Fibroblast of upper back skin (primary cell): ENCODE data around the gene WDR81.

Experiments
- DNase-seq: peaks from one replicate; pipeline ENCODE4 v3.0.0-alpha.2; 2013

Gene WDR81

DNA sequence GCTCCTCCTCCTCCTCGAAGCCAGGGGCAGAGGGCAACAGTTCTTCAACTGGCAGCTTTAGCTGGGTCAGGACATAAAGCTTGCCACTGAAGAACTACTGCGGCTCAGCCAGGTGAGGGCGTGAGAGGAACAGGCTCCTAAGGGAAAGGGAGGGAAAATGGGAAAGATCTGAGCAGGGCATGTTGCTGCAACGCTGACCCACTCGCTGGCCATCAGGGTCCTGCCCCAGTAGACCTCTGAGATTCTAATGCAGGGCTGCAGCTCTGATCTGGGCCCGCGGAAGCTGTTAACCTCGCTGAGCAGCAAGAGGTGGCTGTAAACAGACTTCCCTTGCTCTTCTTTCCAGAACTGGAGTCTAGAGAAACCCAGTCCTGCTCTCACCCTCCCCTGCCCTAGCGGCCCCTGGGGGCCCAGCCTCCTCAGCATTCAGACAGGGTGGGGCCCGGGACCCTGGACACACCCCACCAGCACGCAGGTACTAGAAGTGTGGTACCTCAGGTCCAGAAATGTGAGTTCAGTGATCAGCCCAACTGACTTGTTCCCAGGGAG lies 10.6 kb upstream of the WDR81 start:
- DNase-seq: peak; percentile 45

- peak; percentile 99 for DNase-seq
Measured at GRCh38 chr17:1714427-1714979, 10.0 kb upstream of the WDR81 start.

- DNase-seq: peak; percentile 93
Measured at GRCh38 chr17:1714980-1715802, 9.3 kb upstream of the WDR81 start.

DNA sequence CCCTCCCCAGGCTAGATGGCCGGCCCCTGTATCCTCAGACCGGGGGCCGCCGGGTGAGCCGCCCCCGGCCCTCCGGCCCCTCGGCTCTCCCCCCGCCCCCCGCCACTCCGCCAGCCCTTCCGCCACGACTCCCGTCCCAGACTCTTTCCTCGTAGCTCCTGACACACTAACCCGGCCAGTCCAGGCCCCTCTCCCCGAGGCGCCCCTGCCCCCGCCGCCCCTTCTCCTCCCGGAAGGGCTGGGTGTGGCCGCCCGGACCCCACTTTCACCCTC lies 8.8 kb upstream of the WDR81 start:
- DNase-seq: no peak

DNA sequence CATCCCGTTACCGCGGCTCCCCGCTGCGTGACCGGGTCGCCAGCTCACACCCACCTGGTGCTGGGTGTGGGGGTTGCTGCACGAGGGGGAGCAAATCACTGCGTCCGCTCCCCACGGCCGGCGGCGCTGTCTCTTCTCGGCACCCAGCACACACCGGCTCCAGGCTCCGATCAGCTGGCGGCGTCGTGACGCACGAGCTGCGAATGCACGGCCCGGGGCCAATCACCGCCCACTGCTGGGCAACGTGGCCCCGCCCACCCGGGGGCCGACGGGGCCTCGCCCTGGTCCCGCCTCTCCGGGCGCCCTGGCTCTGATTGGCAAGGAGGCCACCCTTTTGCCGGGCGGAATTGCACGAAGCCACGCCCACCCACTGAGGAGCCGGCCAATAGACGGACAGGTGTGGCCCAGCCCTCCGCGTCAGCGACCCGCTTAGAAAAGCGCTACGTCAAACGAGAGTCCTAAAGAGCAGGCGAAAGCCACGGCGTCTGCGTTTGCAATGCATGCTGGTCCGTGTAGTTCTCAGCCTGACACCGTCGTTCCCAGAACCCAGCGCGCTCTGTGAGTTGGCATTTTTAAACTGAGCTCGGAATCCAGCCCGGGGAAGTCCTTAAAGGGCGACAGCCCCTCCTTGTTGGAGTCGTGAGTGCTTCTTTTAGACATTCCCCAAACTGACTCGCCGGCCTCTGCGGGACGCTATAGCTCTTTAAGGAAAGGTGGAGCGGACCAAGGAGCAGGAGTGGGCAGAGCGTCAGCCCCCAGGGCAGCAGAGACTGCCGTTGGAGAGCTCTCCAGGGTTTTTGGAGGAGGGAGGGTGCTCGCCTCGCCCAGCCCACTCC lies 8.2 kb upstream of the WDR81 start:
- peak; percentile 100 for DNase-seq

GRCh38 chr17:1716912-1717695 lies 7.4 kb upstream of the WDR81 start:
- DNase-seq: peak; percentile 99

DNA sequence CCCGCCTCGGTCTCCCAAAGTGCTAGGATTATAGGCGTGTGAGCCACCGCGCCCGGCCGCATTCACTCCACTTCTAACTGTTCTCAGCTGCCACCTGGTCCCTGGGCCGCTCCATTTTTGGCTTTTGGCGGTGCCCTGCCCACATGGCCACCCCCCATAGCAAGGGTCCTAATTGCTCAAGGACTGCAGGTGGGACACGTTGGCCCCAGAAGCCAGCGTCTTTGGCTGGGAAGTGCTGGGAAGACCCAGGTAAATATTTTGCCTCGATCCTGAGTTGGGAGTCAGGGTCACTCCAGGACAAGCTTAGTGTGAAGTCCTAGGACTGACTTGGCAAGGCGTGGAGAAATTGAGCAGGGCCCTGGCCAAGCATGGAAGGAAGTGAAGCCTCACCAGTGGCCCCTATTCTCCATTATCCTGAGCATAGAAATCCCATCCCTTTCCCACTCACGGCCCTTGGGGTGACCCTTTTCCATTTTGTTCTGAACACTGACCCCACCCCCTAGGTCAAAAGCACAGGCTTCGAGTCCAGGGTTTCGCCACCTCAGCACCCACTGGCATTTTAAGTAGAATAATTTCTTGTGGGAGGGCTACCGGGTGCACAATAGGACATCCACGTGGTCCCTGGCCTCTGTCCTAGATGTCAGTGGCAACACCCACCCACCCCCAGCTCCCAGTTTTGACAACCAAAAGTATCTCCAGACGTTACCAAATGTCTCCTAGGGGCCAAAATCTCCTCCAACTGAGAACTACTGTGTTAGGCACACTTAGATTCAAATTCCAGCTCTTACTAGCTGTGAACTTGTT lies 5.9 kb upstream of the WDR81 start:
- DNase-seq: no peak

DNA sequence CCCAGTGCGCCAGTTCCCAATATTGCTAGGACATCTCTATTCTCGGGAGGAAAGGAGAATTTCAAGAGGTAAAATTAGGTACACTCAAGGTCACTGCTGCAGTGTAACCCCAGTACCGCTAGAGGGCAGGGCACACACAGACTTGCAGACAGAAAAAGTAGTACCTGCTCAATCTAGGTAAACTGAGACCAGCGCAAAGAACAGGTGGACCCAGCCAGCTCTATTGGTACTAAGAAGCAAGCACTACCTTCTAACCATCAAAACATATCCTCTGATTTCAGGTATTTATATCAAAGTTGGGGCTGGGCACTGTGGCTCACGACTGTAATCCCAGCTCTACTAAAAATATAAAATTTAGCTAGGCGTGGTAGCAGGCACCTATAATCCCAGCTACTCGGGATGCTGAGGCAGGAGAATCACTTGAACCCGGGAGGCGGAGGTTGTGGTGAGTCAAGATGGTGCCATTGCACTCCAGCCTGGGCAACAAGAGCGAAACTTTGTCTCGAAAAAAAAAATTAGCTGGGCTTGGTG lies 3.6 kb upstream of the WDR81 start:
- DNase-seq: peak; percentile 50

GRCh38 chr17:1722022-1722421 lies 2.5 kb upstream of the WDR81 start:
- peak; percentile 69 for DNase-seq

- DNase-seq: no peak
Measured at GRCh38 chr17:1724869-1725641, 551 bp downstream of the WDR81 start.

GRCh38 chr17:1725642-1726511 lies 1.4 kb downstream of the WDR81 start:
- no peak for DNase-seq

GRCh38 chr17:1726626-1727257 lies 2.2 kb downstream of the WDR81 start:
- no peak for DNase-seq

DNA sequence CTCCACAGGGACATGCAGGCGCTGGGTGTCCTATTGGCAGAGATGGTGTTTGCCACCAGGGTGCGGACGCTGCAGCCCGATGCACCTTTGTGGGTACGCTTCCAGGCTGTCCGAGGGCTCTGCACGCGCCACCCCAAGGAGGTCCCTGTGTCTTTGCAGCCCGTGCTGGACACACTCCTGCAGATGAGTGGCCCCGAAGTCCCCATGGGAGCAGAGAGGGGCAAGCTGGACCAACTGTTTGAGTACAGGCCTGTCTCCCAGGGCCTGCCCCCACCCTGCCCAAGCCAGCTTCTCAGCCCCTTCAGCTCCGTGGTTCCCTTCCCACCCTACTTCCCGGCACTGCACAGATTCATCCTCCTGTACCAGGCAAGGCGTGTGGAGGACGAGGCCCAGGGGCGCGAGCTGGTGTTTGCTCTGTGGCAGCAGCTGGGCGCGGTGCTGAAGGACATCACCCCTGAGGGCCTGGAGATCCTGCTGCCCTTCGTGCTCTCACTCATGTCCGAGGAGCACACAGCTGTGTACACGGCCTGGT lies 2.8 kb downstream of the WDR81 start:
- DNase-seq: no peak

DNA sequence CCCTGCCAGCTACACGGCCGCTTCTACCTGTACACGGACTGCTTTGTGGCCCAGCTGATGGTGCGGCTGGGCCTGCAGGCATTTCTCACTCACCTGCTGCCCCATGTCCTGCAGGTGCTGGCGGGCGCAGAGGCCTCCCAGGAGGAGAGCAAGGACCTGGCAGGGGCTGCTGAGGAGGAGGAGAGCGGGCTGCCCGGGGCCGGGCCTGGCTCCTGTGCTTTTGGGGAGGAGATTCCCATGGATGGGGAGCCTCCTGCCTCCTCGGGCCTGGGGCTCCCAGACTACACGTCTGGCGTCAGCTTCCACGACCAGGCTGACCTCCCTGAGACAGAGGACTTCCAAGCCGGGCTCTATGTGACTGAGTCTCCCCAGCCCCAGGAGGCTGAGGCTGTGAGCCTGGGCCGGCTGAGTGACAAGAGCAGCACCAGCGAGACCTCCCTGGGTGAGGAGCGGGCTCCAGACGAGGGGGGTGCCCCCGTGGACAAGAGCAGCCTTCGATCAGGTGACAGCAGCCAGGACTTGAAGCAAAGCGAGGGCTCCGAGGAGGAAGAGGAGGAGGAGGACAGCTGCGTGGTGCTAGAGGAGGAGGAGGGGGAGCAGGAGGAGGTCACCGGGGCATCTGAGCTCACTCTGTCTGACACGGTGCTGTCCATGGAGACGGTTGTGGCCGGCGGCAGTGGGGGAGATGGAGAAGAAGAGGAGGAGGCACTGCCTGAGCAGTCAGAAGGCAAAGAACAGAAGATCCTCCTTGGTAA lies 3.5 kb downstream of the WDR81 start:
- DNase-seq: no peak

- DNase-seq: no peak
Measured at GRCh38 chr17:1729966-1730325, 5.4 kb downstream of the WDR81 start.

DNA sequence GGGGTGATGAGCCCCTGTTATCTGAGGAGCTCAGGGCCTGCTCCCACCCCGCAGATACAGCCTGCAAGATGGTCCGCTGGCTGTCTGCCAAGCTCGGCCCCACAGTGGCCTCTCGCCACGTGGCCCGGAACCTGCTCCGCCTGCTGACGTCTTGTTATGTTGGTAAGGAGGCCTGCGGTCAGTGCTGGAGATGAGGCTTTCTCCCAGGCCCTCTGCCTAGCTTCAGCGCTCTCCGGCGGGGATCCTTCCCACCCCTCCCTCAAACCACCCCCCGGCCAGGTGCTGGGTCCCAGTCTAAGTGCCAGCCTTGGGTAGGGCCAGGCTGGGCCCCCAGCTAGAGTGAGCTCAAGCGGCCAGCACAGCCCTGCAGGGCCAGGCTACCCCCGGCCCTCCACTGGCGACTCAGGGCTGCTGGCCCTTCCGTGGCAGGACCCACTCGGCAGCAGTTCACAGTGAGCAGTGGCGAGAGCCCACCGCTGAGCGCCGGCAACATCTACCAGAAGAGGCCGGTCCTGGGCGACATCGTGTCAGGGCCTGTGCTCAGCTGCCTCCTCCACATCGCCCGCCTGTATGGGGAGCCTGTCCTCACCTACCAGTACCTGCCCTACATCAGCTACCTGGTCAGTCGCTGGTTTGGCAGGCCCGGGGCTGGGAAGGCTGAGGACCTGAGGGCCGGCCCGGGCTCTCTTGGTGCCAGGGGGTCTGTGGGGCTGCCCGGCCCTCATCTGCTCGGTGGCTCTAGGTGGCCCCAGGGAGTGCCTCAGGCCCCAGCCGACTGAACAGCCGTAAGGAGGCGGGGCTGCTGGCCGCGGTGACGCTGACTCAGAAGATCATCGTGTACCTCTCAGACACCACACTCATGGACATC lies 6.1 kb downstream of the WDR81 start:
- peak; percentile 71 for DNase-seq

- DNase-seq: no peak
Measured at GRCh38 chr17:1731194-1731506, 6.6 kb downstream of the WDR81 start.
